Smooth muscle cell of the pulmonary artery (primary cell): Measurements from ENCODE around the gene DDX42. TPM values are rescaled to one million over a fixed set of nuclear protein-coding genes. Genes with fewer than 3 reads are reported as not detected.

Source experiments
- total RNA-seq: library from RNA; depleted of rRNA; stranded (reverse); fragments of >200 nt; gene quantifications from 2 replicates; pipeline ENCODE4 v1.2.3, GENCODE V29; 2014

The DDX42 gene
- total RNA-seq, result 66.3 and 76.8 TPM in 2 replicates

GRCh38 chr17:63774141-63774968, at the start of gene DDX42:
DDX42 (plus strand) TSS chr17:63774170; CDS start chr17:63787050, 12,880 bp downstream.

GRCh38 chr17:63741408-63742173, 32.4 kb upstream of the DDX42 start, which contains the start of gene STRADA:
STRADA (minus strand) TSS chr17:63741799; CDS start chr17:63728369, 13,430 bp downstream.

GRCh38 chr17:63773272-63774140, 464 bp upstream of the DDX42 start, which contains the start of gene CCDC47:
CCDC47 (minus strand) TSS chr17:63773597; CDS start chr17:63766175, 7,422 bp downstream.

GRCh38 chr17:63827002-63827800, 53.2 kb downstream of the DDX42 start, which contains the start of the genes FTSJ3 and PSMC5:
FTSJ3 (minus strand) TSS chr17:63827663; CDS start chr17:63826902, 761 bp downstream.
PSMC5 (plus strand) TSS chr17:63827431; CDS start chr17:63827491, 60 bp downstream.

GRCh38 chr17:63842540-63843386, 68.8 kb downstream of the DDX42 start, which contains the start of gene SMARCD2:
SMARCD2 (minus strand) TSS chr17:63842685; CDS start chr17:63842674, 11 bp downstream.

Other genes with a start within 250 kb of the DDX42 start
- 26.7 and 30.4 TPM in 2 replicates for gene DCAF7, start 223.7 kb upstream of the DDX42 start, total RNA-seq
- 11.7 and 14.1 TPM in 2 replicates for gene TACO1, start 173.3 kb upstream of the DDX42 start, total RNA-seq
- 42.1 and 43.8 TPM in 2 replicates for gene MAP3K3, start 151.8 kb upstream of the DDX42 start, total RNA-seq
- gene LIMD2, start 74.0 kb upstream of the DDX42 start, total RNA-seq, result 4.9 and 9.0 TPM in 2 replicates
- gene STRADA, start 32.4 kb upstream of the DDX42 start, total RNA-seq, result 23.7 and 25.8 TPM in 2 replicates
- gene CCDC47, start 573 bp upstream of the DDX42 start, total RNA-seq, result 89.7 and 94.5 TPM in 2 replicates
- gene PSMC5, start 53.3 kb downstream of the DDX42 start, total RNA-seq, result 58.6 and 61.6 TPM in 2 replicates
- 31.9 and 47.7 TPM in 2 replicates for gene FTSJ3, start 53.5 kb downstream of the DDX42 start, total RNA-seq
- 61.6 and 64.3 TPM in 2 replicates for gene SMARCD2, start 68.5 kb downstream of the DDX42 start, total RNA-seq
- not detected in 2 replicates for gene CSH2, start 99.5 kb downstream of the DDX42 start, total RNA-seq
- gene GH2, start 107.8 kb downstream of the DDX42 start, total RNA-seq, result not detected in 2 replicates
- not detected in 2 replicates for gene CSH1, start 122.4 kb downstream of the DDX42 start, total RNA-seq
- not detected in 2 replicates for gene CSHL1, start 137.1 kb downstream of the DDX42 start, total RNA-seq
- not detected in 2 replicates for gene GH1, start 144.7 kb downstream of the DDX42 start, total RNA-seq
- 3.6 TPM in 1 of 2 replicates, not detected in the other for gene CD79B, start 158.2 kb downstream of the DDX42 start, total RNA-seq
- gene SCN4A, start 198.7 kb downstream of the DDX42 start, total RNA-seq, result under 0.01 and 0.07 TPM in 2 replicates
- 0.20 and 1.2 TPM in 2 replicates for gene PRR29, start 224.2 kb downstream of the DDX42 start, total RNA-seq
- gene ICAM2, start 246.5 kb downstream of the DDX42 start, total RNA-seq, result 3.9 and 13.0 TPM in 2 replicates